Heart right ventricle (tissue), 16 donors: Measurements from ENCODE around the gene ARHGEF19. TPM values are rescaled to one million over a fixed set of nuclear protein-coding genes. Genes with fewer than 3 reads are reported as not detected.
A peak's percentile ranks its signal among the peaks of the same experiment; 100 is the strongest.

Experiments
- ATAC-seq, 8 donors: fragments of 200-7000 bp; cut with Tn5 transposase; one replicate each; pipeline ENCODE4 v1.9.1; 2020; ENCODE audit warnings: mild to moderate bottlenecking in 8 of 8, moderate library complexity in 8 of 8, moderate number of reproducible peaks in 1 of 8
- DNase-seq, 2 donors: peaks; one replicate each; pipeline ENCODE4 v3.0.0-alpha.2; 2020
- H3K27ac ChIP-seq, 10 donors: fragments of 200-600 bp; sonication (generic) in 2 of 10; one replicate each; pipeline versions ENCODE4 v1.5.0 to v1.8.0; 2020 to 2022; ENCODE audit warnings: mild to moderate bottlenecking in 3 of 10
- H3K27me3 ChIP-seq, 7 donors: fragments of 200-600 bp; one replicate each; pipeline ENCODE4 v1.8.0; 2021 to 2022; ENCODE audit warnings: mild to moderate bottlenecking in 2 of 7
- H3K36me3 ChIP-seq, 9 donors: fragments of 200-600 bp; sonication (generic) in 1 of 9; one replicate each; pipeline versions ENCODE4 v1.5.0 to v1.8.0; 2020 to 2022; ENCODE audit warnings: mild to moderate bottlenecking in 2 of 9
- H3K4me1 ChIP-seq, 9 donors: fragments of 200-600 bp; sonication (generic) in 1 of 9; one replicate each; pipeline versions ENCODE4 v1.5.0 to v1.8.0; 2020 to 2022; ENCODE audit warnings: mild to moderate bottlenecking in 4 of 9
- H3K4me3 ChIP-seq, 10 donors: fragments of 200-600 bp; sonication (generic) in 2 of 10; one replicate each; pipeline versions ENCODE4 v1.5.0 to v1.8.0; 2020 to 2022; ENCODE audit warnings: mild to moderate bottlenecking in 7 of 10, moderate library complexity in 2 of 10
- H3K9me3 ChIP-seq, 11 donors: fragments of 200-600 bp in 10 of 11; sonication (generic) in 2 of 11; one replicate each; pipeline versions ENCODE4 v1.5.0 to v1.8.0; 2013 to 2022; ENCODE audit warnings: mild to moderate bottlenecking in 2 of 11, control low read depth in 1 of 11, moderate library complexity in 1 of 11
- WGBS, 2 donors: extraction: QIAGEN DNeasy Blood & Tissue Kit; methylation state at CpG; one replicate each; pipeline ENCODE4 v1.1.7; 2013; ENCODE audit warnings: inconsistent platforms in 1 of 2; 5-methylcytosine and 5-hydroxymethylcytosine counted together
- intact Hi-C, 10 donors: fragments of 100-400 bp; cut with DNase I; formaldehyde crosslinking; loops; one replicate each; pipeline versions ENCODE4 v1.11.1 to v1.14.2; 2022
- polyA plus RNA-seq, 2 donors: library from polyadenylated mRNA; stranded (reverse); fragments of 200-250 nt; gene quantifications; one replicate each; pipeline ENCODE4 v1.2.3, GENCODE V29; 2013
- total RNA-seq, 10 donors: library from RNA; stranded (reverse); fragmentation: NEBNext Ultra II Directional in 3 of 10; extraction: Animal tissue kit (Norgen Biotek cat#: 25700) in 3 of 10; gene quantifications; one replicate each; pipeline versions ENCODE4 v1.2.1 to v1.2.4, GENCODE V29; 2021 to 2023
- TF ChIP-seq, protein P1 (sequence below), 9 donors: fragments of 200-600 bp; sonication (generic) in 2 of 9; IDR thresholded peaks; one replicate each; pipeline versions ENCODE4 v1.5.0 to v1.8.0; 2021 to 2022; ENCODE audit warnings: antibody characterized with exemption in 9 of 9, mild to moderate bottlenecking in 5 of 9, moderate library complexity in 1 of 9
- donor health status: Arrhythmogenic right ventricular cardiomyopathy.
- donor health status: ischemic (EF 13 %, LVEDD 7.1; RV severe dilation, severe dysfunction).
- donor health status: healthy with polysubstance abuse.
- donor health status: DM: no; HTN: yes; CAD: no.
- donor health status: DM: no; HTN: no; CAD: no.
- donor health status: ischemic (EF 25% LVEDD 6.9; RV normal size, moderate dysfunction).
- donor health status: ischemic (EF 25% LVEDD 5.7; RV mildly dilated, moderate dysfunction).
- donor health status: healthy.
- donor health status: DM: yes; HTN: yes; CAD: no.
- donor health status: Ischemic cardiomyopathy.
- donor health status: ischemic (EF 35%, LVEDD 5.7; RV mildly dilated, moderate dysfunction).
- donor health status: nonischemic (EF 11% LVEDD 7.7; RV severe dilation, severe dysfunction).
- donor health status: DM: yes; HTN: yes; CAD: no.
- donor health status: PGD.
- donor health status: ischemic (EF 29% LVEDD 5.4; RV normal size, mild dysfunction).
- donor health status: nonischemic (EF 23%, LVEDD 6.1; RV moderate dilation, normal function).

ARHGEF19 gene
- total and polyA plus RNA-seq, 12 donors = 0.49 to 5.4 (median 1.6) TPM

DNA sequence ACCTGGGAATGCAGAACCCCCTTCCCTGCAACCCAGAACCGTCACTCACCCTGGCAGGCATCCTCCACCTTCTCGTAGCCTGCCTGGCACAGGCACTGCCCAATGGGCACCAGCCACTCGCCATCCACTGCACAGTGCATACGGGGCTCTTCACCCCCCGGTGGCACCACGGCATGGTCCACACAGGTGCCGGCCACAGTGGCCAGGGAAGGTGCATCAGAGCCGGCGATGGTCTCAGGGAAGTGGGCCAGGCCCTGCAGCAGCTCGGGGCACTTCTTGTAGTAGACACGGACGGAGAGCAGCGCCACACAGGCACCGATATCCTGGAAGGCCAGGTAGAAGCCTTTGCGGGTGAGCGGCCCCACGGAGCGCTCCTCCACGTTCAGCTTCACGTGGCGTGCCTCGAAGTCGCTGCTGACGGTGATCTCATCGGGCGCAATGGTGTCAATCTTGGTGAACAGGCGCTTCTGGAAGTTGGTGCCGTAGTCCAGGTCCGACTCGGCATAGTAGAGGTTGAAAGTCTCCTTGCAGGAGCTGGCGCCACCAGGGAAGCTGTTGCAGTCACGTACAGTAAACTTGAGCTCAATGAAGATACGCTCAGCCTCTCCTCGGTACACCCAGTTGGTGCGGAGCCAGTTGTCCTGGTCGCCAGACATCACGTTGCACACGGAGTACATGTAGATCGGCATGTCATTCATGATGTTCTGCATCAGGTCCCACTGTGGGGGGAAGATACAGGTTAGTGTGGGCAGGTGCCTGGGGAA lies 63.9 kb downstream of the ARHGEF19 start:
- intact Hi-C loops = loop anchor here in 2 of 10 donors (5.0 kb wide), 1 partner anchor 34 kb away; no protein-coding TSS in a partner anchor
- 90% methylated on average over 39 of the region's 39 CpGs for WGBS, 2 donors
- Histone ChIP-seq H3K4me3 (no peak overlapping the region), H3K4me1 (peaks cover 62 to 94% (median 86%) of the 10 kb centered on the region in 9 donors), H3K9me3 (no peaks in the 10 kb centered on the region), H3K36me3 (peaks cover 0 to 47% (median 21%) of the 10 kb centered on the region in 9 donors), H3K27me3 (peaks cover 0 to 8% (median 0%) of the 10 kb centered on the region in 7 donors), H3K27ac (peak overlapping the region in 3 of 10 donors; percentile 96 to 98 (median 98))
- no peak for ATAC-seq
- DNase-seq = no peak
- TF ChIP-seq, protein P1, sequence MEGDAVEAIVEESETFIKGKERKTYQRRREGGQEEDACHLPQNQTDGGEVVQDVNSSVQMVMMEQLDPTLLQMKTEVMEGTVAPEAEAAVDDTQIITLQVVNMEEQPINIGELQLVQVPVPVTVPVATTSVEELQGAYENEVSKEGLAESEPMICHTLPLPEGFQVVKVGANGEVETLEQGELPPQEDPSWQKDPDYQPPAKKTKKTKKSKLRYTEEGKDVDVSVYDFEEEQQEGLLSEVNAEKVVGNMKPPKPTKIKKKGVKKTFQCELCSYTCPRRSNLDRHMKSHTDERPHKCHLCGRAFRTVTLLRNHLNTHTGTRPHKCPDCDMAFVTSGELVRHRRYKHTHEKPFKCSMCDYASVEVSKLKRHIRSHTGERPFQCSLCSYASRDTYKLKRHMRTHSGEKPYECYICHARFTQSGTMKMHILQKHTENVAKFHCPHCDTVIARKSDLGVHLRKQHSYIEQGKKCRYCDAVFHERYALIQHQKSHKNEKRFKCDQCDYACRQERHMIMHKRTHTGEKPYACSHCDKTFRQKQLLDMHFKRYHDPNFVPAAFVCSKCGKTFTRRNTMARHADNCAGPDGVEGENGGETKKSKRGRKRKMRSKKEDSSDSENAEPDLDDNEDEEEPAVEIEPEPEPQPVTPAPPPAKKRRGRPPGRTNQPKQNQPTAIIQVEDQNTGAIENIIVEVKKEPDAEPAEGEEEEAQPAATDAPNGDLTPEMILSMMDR (IDR thresholded peaks at IDR 0.05) = no peak

Other genes with a start within 250 kb of the ARHGEF19 start
- 10 to 100 TPM; 16.4 to 25.0 (median 20.4) TPM for gene ZBTB17, start 236.6 kb downstream of the ARHGEF19 start, total RNA-seq
- 10 to 100 TPM; 27.3 to 54.9 TPM for gene ZBTB17, start 236.6 kb downstream of the ARHGEF19 start, polyA plus RNA-seq
- gene SRARP, start 208.4 kb downstream of the ARHGEF19 start, total RNA-seq = under 1 TPM in 5 of 10 donors, not detected in 5; 0.15 to 0.79 (median 0.28) TPM
- under 1 TPM; 0.35 to 0.95 TPM for gene SRARP, start 208.4 kb downstream of the ARHGEF19 start, polyA plus RNA-seq
- 1,000 to 10,000 TPM; 4,333 to 6,303 (median 4,923) TPM for gene HSPB7, start 194.6 kb downstream of the ARHGEF19 start, total RNA-seq
- 1,000 to 10,000 TPM; 5,521 to 6,425 TPM for gene HSPB7, start 194.6 kb downstream of the ARHGEF19 start, polyA plus RNA-seq
- gene CLCNKA, start 190.6 kb downstream of the ARHGEF19 start, total RNA-seq = 1 to 10 TPM in 1 of 10 donors, under 1 TPM in 8, not detected in 1; 0.19 to 1.0 (median 0.33) TPM
- under 1 TPM; 0.52 to 0.73 TPM for gene CLCNKA, start 190.6 kb downstream of the ARHGEF19 start, polyA plus RNA-seq
- gene CLCNKB, start 168.9 kb downstream of the ARHGEF19 start, total RNA-seq = 1 to 10 TPM; 1.2 to 3.4 (median 2.0) TPM
- gene CLCNKB, start 168.9 kb downstream of the ARHGEF19 start, polyA plus RNA-seq = 1 to 10 TPM in 1 of 2 donors, under 1 TPM in 1; 0.57 to 2.1 TPM
- 10 to 100 TPM in 1 of 10 donors, 1 to 10 TPM in 8, under 1 TPM in 1; 0.72 to 11.8 (median 2.4) TPM for gene FAM131C, start 139.0 kb downstream of the ARHGEF19 start, total RNA-seq
- gene FAM131C, start 139.0 kb downstream of the ARHGEF19 start, polyA plus RNA-seq = 1 to 10 TPM in 1 of 2 donors, under 1 TPM in 1; 0.86 to 6.4 TPM
- 10 to 100 TPM in 9 of 10 donors, 1 to 10 TPM in 1; 8.3 to 25.1 (median 11.9) TPM for gene EPHA2, start 56.6 kb downstream of the ARHGEF19 start, total RNA-seq
- gene EPHA2, start 56.6 kb downstream of the ARHGEF19 start, polyA plus RNA-seq = 1 to 10 TPM; 7.8 to 9.3 TPM
- 10 to 100 TPM in 2 of 10 donors, 1 to 10 TPM in 8; 3.9 to 11.1 (median 7.2) TPM for gene CPLANE2, start 24.5 kb upstream of the ARHGEF19 start, total RNA-seq
- gene CPLANE2, start 24.5 kb upstream of the ARHGEF19 start, polyA plus RNA-seq = 1 to 10 TPM; 2.2 to 2.3 TPM
- gene FBXO42, start 139.8 kb upstream of the ARHGEF19 start, total RNA-seq = 10 to 100 TPM; 17.3 to 26.6 (median 21.4) TPM
- gene FBXO42, start 139.8 kb upstream of the ARHGEF19 start, polyA plus RNA-seq = 10 to 100 TPM; 12.4 to 14.8 TPM
- gene SZRD1, start 154.6 kb upstream of the ARHGEF19 start, total RNA-seq = 100 to 1,000 TPM in 6 of 10 donors, 10 to 100 TPM in 4; 87.1 to 131 (median 102) TPM
- gene SZRD1, start 154.6 kb upstream of the ARHGEF19 start, polyA plus RNA-seq = 100 to 1,000 TPM in 1 of 2 donors, 10 to 100 TPM in 1; 37.8 to 111 TPM
- not detected for gene SPATA21, start 224.8 kb upstream of the ARHGEF19 start, total RNA-seq
- gene SPATA21, start 224.8 kb upstream of the ARHGEF19 start, polyA plus RNA-seq = under 1 TPM; 0.15 to 0.20 TPM
- 10 to 100 TPM in 8 of 10 donors, 1 to 10 TPM in 2; 7.9 to 34.0 (median 11.7) TPM for gene NECAP2, start 228.1 kb upstream of the ARHGEF19 start, total RNA-seq
- gene NECAP2, start 228.1 kb upstream of the ARHGEF19 start, polyA plus RNA-seq = 10 to 100 TPM; 17.4 to 18.7 TPM